Activated naive CD8-positive, alpha-beta T cell treated with anti-CD3 and anti-CD28 coated beads for 36 hours (primary cell): ENCODE data around the gene SEPTIN11. TPM values are rescaled to one million over a fixed set of nuclear protein-coding genes. Genes with fewer than 3 reads are reported as not detected.
"Not testable (repeated sequence)": the region's sequence is repeated elsewhere in the genome, so short reads cannot be mapped to it uniquely, and the experiment has no call there.

Experiments
- DNase-seq: peaks from one replicate; pipeline ENCODE4 v3.0.0; 2021
- H3K27ac Mint-ChIP-seq: one replicate; pipeline ENCODE4 v1.8.0; 2022; ENCODE audit warnings: mild to moderate bottlenecking, moderate library complexity, mixed read lengths
- H3K27me3 Mint-ChIP-seq: one replicate; pipeline ENCODE4 v1.8.0; 2022; ENCODE audit warnings: mild to moderate bottlenecking, mixed read lengths
- H3K36me3 Mint-ChIP-seq: one replicate; pipeline ENCODE4 v1.8.0; 2021; ENCODE audit warnings: mild to moderate bottlenecking, mixed read lengths
- H3K4me1 Mint-ChIP-seq: one replicate; pipeline ENCODE4 v1.8.0; 2021; ENCODE audit warnings: mixed read lengths
- H3K4me3 Mint-ChIP-seq: one replicate; pipeline ENCODE4 v1.8.0; 2022; ENCODE audit warnings: mild to moderate bottlenecking, moderate library complexity, mixed read lengths
- H3K9me3 Mint-ChIP-seq: one replicate; pipeline ENCODE4 v1.8.0; 2022; ENCODE audit warnings: mixed read lengths
- total RNA-seq, 2 experiments: library from RNA; stranded (reverse); gene quantifications; one replicate each; pipeline ENCODE4 v1.2.3, GENCODE V29; 2021

SEPTIN11 gene
- total RNA-seq, 2 experiments from 2014 or later = 66.4 to 74.1 TPM

DNA sequence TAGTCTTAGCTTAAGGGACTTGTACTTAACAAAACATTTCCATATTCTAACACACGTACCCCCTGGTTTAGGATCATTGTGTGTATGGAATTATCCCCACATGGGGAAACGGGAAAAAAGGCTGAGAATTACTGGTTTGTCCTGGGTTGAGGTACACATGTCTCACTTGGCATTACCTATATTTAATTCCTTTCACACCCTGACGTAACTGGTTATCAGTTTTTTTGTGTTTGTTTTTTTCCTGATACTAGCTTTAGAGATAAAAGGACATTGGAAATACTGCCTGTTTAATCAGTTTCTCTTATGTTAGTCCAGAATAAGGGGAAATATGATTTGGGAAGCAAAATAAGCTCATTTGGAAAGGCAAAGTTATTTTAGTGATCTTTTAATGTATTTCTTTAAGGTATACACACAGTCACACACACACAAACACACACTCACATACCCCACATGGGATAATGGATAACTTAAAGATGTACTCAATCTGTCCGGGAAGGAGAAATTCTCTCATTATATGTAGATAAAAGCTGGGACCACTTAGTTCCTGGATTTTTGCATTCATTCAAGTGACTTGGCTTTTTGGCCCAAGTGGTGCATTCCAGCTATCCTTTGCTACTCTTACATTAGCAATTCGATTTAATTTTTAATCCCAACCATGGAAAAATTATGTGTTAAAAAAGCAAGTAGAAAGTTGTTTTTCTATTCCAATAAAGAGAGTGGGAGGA is 13.0 kb downstream of the SEPTIN11 start:
- peaks cover 32% of the 10 kb centered on the region for H3K36me3 Mint-ChIP-seq
- peaks cover 4% of the 10 kb centered on the region for H3K9me3 Mint-ChIP-seq
- no peak overlapping the region for H3K4me3 Mint-ChIP-seq
- DNase-seq = no peak
- no peaks in the 10 kb centered on the region for H3K27me3 Mint-ChIP-seq
- H3K27ac Mint-ChIP-seq = no peak overlapping the region
- H3K4me1 Mint-ChIP-seq = peaks cover 26% of the 10 kb centered on the region

DNA sequence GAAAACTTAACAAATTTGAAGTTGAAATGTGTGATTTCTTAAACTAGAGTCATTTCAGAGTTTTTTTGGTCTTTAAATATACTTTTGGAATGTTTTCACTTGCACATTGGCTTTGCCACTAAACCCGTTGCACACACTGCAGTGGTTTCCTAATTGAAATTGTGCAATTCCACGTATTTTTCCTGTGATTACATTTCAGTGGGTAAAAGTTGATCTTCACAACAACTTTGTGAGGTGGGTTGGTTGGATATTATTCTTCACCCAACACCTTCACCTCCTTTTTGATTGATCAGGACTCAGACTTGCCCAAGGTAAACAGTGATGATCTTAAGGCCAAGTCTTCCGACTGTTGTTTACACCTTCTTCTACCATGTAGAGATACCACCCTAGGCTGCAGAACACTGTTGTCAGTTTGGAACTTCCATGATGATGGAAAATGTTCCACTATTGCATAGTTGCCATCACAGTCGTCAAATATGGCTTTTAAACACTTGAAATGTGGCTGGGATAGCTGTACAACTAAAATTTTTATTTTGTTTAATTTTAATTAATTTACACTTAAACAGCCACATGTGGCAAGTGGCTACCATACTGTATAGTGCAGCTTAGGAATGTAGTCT is 13.7 kb downstream of the SEPTIN11 start:
- Mint-ChIP-seq H3K4me1 (peaks cover 24% of the 10 kb centered on the region), H3K27ac (no peak overlapping the region), H3K36me3 (peaks cover 32% of the 10 kb centered on the region), H3K9me3 (peaks cover 4% of the 10 kb centered on the region), H3K4me3 (no peak overlapping the region), H3K27me3 (no peaks in the 10 kb centered on the region)
- no peak for DNase-seq

DNA sequence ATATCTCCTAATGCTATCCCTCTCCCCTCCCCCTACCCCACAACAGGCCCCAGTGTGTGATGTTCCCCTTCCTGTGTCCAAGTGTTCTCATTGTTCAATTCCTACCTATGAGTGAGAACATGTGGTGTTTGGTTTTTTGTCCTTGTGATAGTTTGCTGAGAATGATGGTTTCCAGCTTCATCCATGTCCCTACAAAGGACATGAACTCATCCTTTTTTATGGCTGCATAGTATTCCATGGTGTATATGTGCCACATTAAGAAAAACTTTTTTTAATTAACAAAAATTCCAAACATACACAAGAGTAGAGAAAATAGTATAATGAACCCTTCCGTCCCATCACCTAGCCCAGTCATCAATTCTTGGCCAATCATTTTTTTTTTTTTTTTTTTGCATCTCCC is 14.4 kb downstream of the SEPTIN11 start:
- H3K4me3 Mint-ChIP-seq, H3K9me3 Mint-ChIP-seq, H3K27me3 Mint-ChIP-seq, DNase-seq, H3K27ac Mint-ChIP-seq: not testable (repeated sequence)
- H3K36me3 Mint-ChIP-seq = peaks cover 28% of the 10 kb centered on the region
- H3K4me1 Mint-ChIP-seq = peaks cover 27% of the 10 kb centered on the region

DNA sequence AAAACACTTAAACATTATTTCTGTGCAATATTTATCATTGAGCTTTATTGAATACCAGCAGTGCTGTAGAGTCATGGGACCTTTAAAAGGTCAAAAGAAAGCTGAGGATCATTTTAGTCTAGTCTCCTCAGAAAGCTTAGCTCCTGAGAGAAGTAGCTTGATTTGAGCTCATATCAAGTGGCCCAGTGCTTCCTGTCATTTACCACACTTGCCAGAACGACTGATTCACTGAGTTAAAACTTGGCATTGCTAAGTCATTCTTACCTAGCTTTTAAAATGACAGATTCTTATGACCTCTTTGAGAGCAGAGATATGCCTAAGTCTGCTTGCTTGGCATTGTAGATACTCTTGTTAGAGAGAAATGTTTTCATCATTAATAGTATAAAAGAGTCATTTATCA is 15.2 kb downstream of the SEPTIN11 start:
- Mint-ChIP-seq H3K4me3 (no peak overlapping the region), H3K9me3 (peaks cover 4% of the 10 kb centered on the region), H3K4me1 (peaks cover 22% of the 10 kb centered on the region), H3K36me3 (peaks cover 25% of the 10 kb centered on the region), H3K27me3 (no peaks in the 10 kb centered on the region), H3K27ac (no peak overlapping the region)
- no peak for DNase-seq

DNA sequence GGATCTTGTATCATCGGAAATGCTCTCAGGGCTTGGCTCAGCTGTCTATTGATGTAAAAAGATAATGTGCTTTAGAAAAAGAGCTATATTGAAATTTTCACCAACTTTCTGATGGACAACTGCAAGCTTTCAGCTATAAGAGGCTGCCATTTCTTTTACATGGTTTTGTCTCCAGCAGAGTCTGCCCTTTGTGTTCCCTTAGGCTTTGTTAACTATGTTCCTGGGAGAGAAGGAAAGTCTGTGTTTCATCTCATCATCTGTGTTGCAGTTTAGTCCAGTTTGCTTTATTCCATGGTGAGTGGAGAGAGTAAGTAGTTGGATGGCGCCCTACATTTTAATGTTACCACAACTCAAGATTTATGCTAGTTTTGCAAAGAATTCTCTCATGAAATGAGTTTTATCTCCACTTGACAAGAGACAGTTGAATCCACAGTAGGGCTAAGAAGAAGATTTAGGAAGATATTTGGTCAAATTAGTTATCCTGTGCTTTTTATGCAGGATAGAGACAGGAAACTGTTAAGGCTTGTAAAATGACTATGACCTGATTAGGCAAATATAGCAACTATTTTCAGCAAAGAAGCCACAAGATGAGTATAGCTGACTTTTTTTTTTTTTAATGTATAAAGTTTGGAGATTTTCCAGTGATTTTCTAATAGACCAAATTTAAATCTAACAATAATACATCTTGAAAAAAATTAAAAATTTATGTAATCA is 16.5 kb downstream of the SEPTIN11 start:
- Mint-ChIP-seq H3K4me3 (no peak overlapping the region), H3K27ac (no peak overlapping the region), H3K4me1 (peaks cover 20% of the 10 kb centered on the region), H3K36me3 (peaks cover 24% of the 10 kb centered on the region), H3K27me3 (no peaks in the 10 kb centered on the region), H3K9me3 (peaks cover 4% of the 10 kb centered on the region)
- DNase-seq = no peak

DNA sequence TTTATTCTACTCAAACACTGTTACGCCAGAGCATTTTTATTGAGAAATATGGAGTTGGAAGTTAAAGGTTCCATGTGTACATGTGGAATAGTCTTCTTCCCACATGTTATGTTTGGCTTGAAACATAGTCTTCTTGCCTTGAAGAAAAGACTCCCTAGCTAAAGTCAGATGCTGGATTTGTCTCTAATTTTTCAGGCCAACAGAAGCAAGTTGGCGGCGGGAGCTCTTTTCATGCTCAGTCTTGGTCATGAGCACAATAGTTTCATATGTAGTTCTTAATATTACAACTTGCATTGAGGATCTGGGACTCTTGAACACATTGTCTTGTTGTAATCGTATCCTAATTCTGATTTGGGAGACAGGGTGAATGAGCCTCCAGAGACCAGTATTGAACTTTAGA is 19.4 kb downstream of the SEPTIN11 start:
- no peak for DNase-seq
- Mint-ChIP-seq H3K27me3 (no peaks in the 10 kb centered on the region), H3K4me3 (no peak overlapping the region), H3K27ac (no peak overlapping the region), H3K36me3 (peaks cover 20% of the 10 kb centered on the region), H3K9me3 (peaks cover 4% of the 10 kb centered on the region), H3K4me1 (peaks cover 20% of the 10 kb centered on the region)

DNA sequence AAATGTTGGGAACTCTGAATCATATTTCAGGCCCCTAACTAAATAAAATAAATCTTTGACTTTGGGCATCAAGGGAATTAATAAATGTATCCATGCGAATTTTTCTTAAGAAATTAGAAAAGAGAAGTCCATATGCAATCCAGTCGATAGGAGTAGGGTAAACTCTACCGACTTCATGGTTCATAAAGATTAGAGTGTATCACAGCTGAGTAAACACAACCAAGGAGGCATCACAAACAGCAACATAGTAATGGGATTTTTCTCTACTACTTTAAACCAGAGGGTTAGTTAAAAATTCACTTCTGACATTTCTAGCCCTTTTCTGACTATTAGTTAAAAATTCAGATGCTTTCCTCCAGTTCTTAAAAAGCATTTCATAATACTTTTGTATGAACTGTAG is 19.9 kb downstream of the SEPTIN11 start:
- peaks cover 16% of the 10 kb centered on the region for H3K4me1 Mint-ChIP-seq

DNA sequence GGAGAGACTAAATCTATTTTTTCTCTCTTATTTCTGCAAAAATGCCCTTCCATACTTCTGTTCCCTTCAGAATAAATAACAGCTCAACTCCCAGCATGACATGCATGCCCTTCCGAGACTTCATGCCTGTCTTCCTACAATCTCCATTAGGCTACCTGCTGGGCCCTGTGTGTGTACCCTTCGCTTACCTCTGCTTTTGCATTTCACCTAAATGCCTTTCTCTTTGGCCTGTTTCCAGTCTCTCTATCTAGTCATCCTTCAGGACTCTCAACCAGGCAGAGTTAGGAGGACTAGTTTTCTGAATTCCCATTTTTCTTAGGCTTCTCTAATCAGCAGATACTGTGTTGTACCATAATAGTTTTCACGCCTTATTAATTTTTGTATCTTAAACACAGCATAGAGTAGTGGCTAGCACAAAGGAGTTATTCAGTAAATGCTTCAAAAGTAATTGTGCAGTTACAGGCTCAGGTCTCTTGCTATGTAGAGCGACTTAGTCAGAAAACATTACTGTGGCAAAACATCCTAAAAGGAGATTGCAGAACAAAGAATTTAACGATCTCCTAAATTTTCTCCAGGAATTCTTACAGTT is 20.5 kb downstream of the SEPTIN11 start:
- Mint-ChIP-seq H3K4me3 (no peak overlapping the region), H3K27ac (no peak overlapping the region), H3K36me3 (peaks cover 23% of the 10 kb centered on the region), H3K27me3 (no peaks in the 10 kb centered on the region), H3K4me1 (peaks cover 14% of the 10 kb centered on the region), H3K9me3 (no peaks in the 10 kb centered on the region)
- no peak for DNase-seq

More for the DNA sequence above, 19.9 kb downstream of the SEPTIN11 start:
- DNase-seq = no peak
- H3K27ac Mint-ChIP-seq = no peak overlapping the region
- no peaks in the 10 kb centered on the region for H3K27me3 Mint-ChIP-seq
- H3K9me3 Mint-ChIP-seq = no peaks in the 10 kb centered on the region
- H3K4me3 Mint-ChIP-seq = no peak overlapping the region
- peaks cover 20% of the 10 kb centered on the region for H3K36me3 Mint-ChIP-seq

DNA sequence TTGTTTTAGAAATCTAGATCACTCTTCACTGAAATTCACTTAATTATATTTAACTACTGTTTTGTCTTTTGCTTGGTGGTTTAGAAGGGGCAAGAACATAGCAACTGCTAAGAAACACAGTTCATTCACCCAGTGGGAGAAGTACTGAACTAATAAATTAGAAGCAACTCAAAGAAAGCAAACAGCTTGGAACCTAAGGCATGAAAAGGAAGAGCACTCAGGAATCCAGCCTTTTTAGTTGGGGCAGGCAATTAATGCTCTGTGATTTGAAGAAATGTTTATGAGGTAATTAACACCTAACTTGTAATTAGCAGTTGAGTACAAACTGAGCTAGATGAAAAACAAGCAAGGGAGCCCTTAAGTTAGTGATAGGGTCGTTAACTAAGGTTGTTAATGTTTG is 22.8 kb downstream of the SEPTIN11 start:
- no peak overlapping the region for H3K4me3 Mint-ChIP-seq
- peaks cover 29% of the 10 kb centered on the region for H3K36me3 Mint-ChIP-seq
- DNase-seq = no peak
- no peak overlapping the region for H3K27ac Mint-ChIP-seq
- no peaks in the 10 kb centered on the region for H3K27me3 Mint-ChIP-seq
- H3K9me3 Mint-ChIP-seq = no peaks in the 10 kb centered on the region
- peaks cover 17% of the 10 kb centered on the region for H3K4me1 Mint-ChIP-seq

DNA sequence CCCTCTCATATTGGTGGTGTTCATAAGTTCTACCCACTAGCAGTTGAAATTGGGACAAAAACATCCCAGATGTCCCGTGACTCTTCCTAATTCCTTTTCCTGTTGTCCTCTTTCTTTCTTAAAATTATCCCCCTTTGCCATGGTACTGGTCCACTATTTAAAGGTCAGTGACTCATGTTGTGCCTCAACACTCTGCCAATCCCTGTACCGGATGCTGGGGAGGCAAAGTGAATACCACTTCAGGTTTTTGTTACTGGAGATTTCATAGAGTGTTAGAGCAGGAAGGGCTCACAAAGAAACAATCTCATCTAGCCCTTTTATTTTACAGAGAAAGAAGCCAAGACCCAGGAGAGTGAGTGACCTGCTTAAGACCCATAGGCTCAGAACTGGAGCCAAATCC is 24.6 kb downstream of the SEPTIN11 start:
- DNase-seq = no peak
- H3K27ac Mint-ChIP-seq = no peak overlapping the region
- no peaks in the 10 kb centered on the region for H3K9me3 Mint-ChIP-seq
- H3K36me3 Mint-ChIP-seq = peaks cover 28% of the 10 kb centered on the region
- H3K4me1 Mint-ChIP-seq = peaks cover 26% of the 10 kb centered on the region
- H3K27me3 Mint-ChIP-seq = no peaks in the 10 kb centered on the region
- no peak overlapping the region for H3K4me3 Mint-ChIP-seq

DNA sequence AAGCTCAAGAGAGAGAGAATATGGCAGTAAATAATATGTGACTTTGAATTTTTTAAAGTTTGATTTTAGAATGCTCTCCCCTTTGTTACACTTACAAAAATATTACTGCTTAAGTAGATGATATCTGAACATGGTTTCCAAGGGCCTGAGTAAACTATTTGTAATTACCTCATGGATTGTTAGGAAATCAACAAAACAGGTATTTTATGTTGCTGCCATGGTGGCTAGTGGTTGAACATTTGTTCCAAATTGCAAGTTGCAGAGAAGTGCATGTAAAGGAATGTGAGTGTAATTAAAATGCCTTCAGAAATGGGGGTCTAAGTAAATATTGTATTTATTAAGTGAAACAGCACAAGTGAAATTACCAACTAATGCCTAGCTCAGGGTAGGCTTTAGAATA is 27.6 kb downstream of the SEPTIN11 start:
- Mint-ChIP-seq H3K9me3 (no peaks in the 10 kb centered on the region), H3K27ac (no peak overlapping the region), H3K27me3 (no peaks in the 10 kb centered on the region), H3K4me3 (no peak overlapping the region), H3K36me3 (peaks cover 34% of the 10 kb centered on the region), H3K4me1 (peaks cover 31% of the 10 kb centered on the region)
- DNase-seq = no peak

DNA sequence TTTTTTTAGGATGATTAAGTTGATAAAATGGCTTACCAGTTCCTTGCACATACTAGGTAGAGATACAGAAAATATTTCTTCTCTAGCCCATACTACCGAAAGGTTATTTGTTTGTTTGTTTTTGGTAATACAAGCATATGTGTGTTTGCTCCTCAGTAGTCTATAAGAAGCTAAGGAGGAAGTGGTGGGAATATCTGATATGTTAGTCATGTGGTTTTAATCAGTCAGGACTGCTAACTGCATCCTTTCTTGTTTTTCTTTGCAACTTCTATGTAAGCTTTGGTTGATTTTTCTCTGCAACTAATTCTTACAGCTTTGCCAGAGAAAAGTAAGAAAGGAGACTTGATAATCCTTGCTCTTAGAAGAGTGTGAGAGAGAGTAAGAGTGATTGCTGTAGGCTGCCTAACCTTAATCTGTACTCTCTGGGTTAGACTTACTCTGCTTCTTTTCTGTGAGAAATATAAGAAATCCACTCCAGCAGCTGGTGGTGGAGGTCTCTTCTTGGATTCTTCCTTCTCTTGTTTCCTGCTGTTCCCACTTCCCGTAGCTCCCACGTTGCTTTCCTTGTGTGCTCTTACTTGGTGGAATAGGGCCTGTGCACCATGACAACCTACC is 28.3 kb downstream of the SEPTIN11 start:
- H3K4me1 Mint-ChIP-seq = peaks cover 38% of the 10 kb centered on the region
- no peaks in the 10 kb centered on the region for H3K27me3 Mint-ChIP-seq
- DNase-seq = no peak
- H3K36me3 Mint-ChIP-seq = peaks cover 40% of the 10 kb centered on the region
- no peak overlapping the region for H3K27ac Mint-ChIP-seq
- H3K4me3 Mint-ChIP-seq = no peak overlapping the region
- no peaks in the 10 kb centered on the region for H3K9me3 Mint-ChIP-seq

DNA sequence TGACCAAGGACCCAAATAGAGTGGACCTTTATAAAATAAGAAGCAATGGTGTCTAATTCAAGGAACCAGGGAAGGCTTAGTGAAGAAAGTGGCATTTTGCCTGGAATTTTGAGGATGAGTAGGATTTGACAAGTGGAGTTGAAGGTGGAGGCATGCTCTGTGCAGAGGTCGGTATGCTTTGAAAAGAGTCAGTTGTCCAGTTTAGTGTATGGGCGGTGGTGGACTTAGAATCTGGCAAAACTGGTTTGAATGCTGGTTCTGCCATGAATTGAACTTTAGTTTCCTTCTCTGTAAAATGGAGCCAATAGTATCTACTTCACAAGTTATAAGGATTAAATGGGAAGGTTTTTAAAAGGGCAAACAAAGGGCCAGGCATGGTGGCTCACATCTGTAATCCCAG is 29.7 kb downstream of the SEPTIN11 start:
- no peak overlapping the region for H3K27ac Mint-ChIP-seq
- H3K36me3 Mint-ChIP-seq = peaks cover 43% of the 10 kb centered on the region
- no peak overlapping the region for H3K4me3 Mint-ChIP-seq
- H3K4me1 Mint-ChIP-seq = peaks cover 48% of the 10 kb centered on the region
- no peaks in the 10 kb centered on the region for H3K27me3 Mint-ChIP-seq
- no peak for DNase-seq
- no peaks in the 10 kb centered on the region for H3K9me3 Mint-ChIP-seq

DNA sequence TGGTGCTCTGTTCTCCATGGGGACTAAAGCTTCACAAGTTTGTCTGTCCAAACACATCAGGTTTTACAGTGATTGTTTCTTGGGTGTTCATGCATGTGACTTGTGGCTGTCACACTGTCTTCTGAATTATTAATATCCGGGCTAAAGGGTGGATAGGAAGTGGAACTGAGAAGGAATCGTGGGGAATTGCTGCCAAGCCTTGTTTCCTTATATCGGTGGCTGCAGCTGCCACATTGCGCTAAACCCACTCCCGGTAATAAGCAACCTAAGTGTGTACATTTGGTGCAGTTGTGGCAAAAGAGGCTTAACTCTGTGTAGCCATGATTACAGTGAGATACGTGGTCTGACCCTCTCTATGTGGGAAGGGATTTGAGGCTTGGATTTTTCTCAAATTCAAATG is 30.7 kb downstream of the SEPTIN11 start:
- H3K27me3 Mint-ChIP-seq = no peaks in the 10 kb centered on the region
- peaks cover 36% of the 10 kb centered on the region for H3K36me3 Mint-ChIP-seq
- H3K27ac Mint-ChIP-seq = no peak overlapping the region
- peaks cover 57% of the 10 kb centered on the region for H3K4me1 Mint-ChIP-seq
- no peaks in the 10 kb centered on the region for H3K9me3 Mint-ChIP-seq
- H3K4me3 Mint-ChIP-seq = no peak overlapping the region
- DNase-seq = no peak

DNA sequence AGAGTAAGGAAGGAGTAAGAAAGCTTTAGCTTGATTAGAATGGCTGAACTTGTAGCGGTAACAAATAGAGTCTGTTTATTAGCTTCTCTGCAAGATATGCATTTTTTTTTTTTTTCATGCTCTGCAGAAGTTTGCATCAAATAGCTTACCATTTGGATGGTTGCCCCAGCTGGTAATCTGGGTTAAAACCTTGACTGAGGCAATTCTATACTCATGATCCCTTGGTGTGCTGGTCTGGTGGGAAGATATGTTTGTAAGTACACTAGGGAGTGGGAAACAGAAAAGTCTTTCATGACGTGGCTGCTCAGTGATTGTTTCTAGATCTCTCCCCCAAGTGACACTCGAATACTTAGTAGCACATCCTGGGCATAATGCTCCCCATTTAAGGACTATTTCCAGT is 32.1 kb downstream of the SEPTIN11 start:
- peaks cover 63% of the 10 kb centered on the region for H3K4me1 Mint-ChIP-seq
- DNase-seq = no peak
- no peak overlapping the region for H3K4me3 Mint-ChIP-seq
- H3K9me3 Mint-ChIP-seq = no peaks in the 10 kb centered on the region
- H3K27me3 Mint-ChIP-seq = no peaks in the 10 kb centered on the region
- peaks cover 32% of the 10 kb centered on the region for H3K36me3 Mint-ChIP-seq
- no peak overlapping the region for H3K27ac Mint-ChIP-seq
